HCEC 1CT (cell line): ENCODE data around the gene INTS11.
"Not testable (repeated sequence)": the region's sequence is repeated elsewhere in the genome, so short reads cannot be mapped to it uniquely, and the experiment has no call there.

Experiments
- DNase-seq: peaks from one replicate; pipeline ENCODE4 v3.0.0-alpha.2; 2017

The INTS11 gene

DNA sequence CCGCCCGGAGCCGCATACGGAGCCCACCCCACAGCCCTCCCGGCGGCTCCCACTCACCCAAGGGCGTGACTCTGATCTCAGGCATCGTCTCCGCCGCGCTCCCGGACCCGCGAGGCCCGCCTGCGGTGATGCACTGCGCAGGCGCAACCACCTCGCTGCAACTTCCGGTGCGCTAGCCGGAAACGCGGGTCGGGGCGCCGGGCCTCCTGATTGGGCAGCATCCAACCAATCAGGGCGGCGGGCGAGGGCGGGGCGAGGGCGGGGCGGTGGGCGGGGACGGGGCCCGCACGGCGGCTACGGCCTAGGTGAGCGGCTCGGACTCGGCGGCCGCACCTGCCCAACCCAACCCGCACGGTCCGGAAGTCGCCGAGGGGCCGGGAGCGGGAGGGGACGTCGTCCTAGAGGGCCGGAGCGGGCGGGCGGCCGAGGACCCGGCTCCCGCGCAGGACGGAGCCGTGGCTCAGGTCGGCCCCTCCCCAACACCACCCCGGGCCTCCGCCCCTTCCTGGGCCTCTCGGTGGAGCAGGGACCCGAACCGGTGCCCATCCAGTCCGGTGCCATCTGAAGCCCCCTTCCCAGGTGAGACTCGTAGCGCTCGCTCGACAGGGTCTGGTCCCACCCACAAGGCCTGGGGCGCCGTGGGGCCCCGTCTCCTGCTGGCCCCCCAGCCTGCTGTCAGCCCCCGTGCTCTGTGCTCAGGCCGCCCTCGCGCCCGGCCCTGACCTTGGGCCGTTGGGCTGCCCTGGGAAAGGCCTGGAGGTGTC lies at the start of gene INTS11, which contains the start of gene CPTP:
INTS11 (minus strand) TSS at position 137 of the 764 bp plus-strand sequence; CDS start at position 85, 52 bp downstream.
CPTP (plus strand) TSS at position 279 of the 764 bp plus-strand sequence. CDS start 2,109 bp downstream, outside the sequence.
- DNase-seq, result peak; percentile 89

GRCh38 chr1:1373815-1374588 lies 49.5 kb upstream of the INTS11 start:
- no peak for DNase-seq

- DNase-seq, result no peak
Observed at GRCh38 chr1:1373051-1373814, 48.8 kb upstream of the INTS11 start.

- peak; percentile 42 for DNase-seq
Observed at GRCh38 chr1:1371746-1372711, 47.6 kb upstream of the INTS11 start.

DNA sequence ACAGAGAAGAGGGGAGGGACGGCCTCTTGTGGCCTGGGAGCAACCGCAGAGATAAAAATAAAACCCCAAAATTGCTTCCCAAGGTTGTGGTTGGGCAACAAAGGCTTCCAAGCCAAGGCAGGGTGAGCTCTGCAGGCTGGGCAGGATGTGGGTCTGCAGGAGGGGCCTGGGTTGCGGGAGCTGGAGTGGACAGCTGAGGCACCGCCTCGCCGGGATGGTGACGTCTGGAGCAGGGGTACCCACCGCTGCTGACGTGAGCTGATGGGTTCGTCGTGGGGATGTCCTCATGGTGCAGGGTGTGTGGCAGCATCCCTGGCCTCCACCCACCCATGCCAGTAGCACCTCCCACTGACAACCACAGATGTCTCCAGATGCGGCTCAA lies 46.9 kb upstream of the INTS11 start:
- no peak for DNase-seq

DNA sequence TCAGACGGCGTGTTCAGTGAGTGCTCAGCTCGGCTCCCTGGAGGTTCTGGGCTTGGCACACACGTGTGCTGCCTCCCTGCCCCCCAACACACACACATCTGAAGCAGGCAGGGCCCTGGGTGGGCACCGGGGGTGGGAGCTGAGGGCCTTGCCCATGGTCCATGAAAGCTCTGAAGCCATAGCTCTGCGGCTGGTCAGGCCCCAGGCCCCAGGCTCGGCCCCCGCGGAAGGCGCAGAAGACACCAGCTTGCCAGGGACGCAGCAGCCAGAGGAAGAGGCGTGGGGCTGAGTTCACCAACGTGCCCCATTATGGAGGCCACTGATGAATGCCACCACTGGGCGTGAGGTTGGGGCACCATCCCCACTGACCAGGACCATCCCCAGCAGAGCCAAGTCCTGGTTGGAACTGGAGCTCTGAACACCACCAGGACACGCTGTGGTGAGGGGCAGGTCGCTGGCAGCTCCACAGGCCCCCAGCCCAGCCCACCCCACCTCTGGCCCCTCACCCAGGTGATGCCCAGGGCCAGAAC lies 46.4 kb upstream of the INTS11 start:
- DNase-seq, result no peak

- DNase-seq, result not testable (repeated sequence)
Observed at GRCh38 chr1:1370094-1370493, 45.6 kb upstream of the INTS11 start.

GRCh38 chr1:1367315-1367714 lies 42.9 kb upstream of the INTS11 start:
- no peak for DNase-seq

DNA sequence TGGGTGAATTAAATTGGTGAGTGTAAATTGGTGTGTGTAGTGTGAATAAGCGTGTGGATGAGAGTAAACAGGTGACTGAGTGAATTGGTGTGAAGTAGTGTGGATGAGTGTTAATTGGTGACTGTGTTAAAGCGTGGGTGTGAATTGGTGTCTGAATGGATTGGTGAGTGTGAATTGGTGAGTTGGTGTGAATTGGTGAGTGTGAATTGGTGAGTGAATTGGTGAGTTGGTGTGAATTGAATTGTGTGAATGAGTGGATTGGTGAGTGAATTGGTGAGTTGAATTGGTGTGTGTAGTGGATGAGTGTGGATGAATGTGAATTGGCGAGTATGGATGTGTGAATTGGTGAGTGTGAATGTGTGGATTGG lies 42.2 kb upstream of the INTS11 start:
- no peak for DNase-seq

- no peak for DNase-seq
Observed at GRCh38 chr1:1365875-1366698, 41.6 kb upstream of the INTS11 start.

- DNase-seq, result no peak
Observed at GRCh38 chr1:1364266-1364665, 39.8 kb upstream of the INTS11 start.

DNA sequence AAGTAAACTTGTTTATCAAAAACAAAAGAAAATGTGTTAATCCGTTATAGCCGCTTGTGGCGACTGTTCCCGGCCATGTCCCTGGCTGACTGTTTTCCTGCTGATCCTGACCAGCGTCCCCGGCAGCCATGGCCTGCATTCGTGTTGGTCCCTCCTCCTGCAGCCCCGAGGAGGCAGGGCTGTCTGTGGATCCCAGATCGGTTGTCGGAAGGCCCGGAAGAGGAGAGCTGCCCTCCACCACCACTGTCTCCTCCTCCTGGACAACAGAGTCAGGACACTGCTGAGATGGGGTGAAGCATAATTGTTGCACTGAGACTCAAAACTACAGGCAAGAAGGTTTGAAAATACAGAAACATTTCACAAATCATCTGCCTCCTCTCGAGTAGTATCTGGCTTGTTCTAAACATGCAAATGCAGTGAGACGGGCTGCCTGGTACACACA lies 37.5 kb upstream of the INTS11 start:
- DNase-seq, result peak; percentile 87

- DNase-seq, result no peak
Observed at GRCh38 chr1:1361233-1361981, 36.9 kb upstream of the INTS11 start.

DNA sequence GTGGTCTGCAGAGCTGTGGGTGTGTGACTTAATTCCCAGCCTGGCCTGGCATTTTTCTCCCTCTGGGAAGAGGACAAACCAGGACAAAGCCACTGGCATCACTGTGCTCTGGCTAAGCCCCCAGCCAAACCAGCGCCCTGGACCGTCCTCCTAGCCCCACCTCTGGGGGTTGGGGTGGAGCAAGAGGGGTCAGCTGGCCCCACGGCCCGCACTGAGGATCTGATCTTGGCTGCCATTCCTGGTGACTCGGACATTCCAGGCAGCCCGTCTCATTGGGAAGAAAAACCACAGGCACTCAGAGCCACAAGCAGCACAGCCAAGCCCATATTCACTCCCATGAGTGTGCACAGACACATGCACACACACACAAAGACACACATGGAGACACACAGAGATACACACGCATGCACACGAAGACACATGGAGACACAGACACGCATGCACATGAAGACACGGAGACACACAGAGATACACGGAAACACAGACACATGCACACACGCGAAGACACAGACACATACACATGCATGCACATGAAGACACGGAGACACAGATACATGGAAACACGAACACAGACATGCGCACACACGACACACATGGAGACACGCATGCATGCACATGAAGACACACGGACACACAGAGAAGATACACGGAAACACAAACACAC lies 36.2 kb upstream of the INTS11 start:
- peak; percentile 97 for DNase-seq

- DNase-seq, result peak; percentile 46
Observed at GRCh38 chr1:1359664-1360468, 35.4 kb upstream of the INTS11 start.

DNA sequence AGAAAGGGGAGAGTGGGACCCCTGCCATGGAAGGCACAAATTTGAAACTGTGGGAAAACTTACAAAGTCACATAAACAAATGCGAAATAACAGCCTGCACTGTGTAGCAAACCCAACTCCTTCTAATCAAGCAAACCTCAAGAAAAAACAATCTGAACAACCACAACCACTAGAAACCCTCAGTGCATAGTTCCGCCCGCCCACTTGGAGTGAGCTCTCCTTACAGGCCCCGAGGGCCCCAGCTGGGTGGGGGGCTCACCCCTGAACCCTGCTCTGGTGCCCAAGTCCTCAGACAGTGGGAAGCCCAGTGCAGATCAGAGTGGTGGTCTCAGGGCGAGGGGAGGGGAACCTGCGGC lies 34.8 kb upstream of the INTS11 start:
- DNase-seq, result peak; percentile 58

DNA sequence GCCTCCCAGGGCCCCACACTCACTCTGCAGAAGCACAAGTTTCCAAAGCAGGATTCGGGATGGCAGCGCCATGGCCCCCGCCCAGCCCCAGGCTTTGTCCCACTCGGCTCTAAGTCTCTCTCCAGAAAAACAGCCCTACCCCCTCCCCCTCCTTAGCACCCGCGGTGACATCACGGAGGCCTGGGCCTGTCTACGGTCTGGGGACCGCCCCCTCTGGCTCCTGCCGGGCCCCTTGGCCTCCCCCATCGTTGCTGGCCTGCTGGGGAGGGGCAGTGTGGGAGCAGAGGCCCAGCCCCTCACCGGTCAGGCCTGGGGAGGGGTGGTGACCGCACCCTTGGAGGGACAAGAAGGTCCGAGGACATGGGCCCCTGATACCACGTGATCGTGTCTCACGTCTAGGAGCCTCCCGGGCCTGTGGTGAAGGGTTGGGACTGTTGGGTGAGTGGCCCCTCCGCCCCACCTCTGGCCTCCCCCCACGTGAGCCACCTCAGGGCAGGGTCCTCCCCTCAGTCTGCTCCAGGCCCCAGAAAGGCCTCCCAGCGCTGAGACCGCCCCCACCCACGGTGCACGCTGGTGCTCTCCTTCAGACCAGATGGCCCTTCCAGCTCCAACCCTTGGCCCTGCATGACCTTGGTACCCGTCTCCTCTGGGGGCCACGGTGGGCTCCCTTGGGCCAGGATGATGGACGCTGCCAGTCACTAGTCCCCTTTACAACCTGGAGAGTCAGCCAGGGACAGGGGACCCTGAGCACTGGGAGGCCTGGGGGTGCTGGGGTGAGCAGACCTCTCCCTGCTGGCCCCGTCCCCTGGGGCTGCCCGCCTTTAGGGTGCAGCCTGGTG lies 34.2 kb upstream of the INTS11 start, which contains the start of gene MXRA8:
MXRA8 (minus strand) TSS at position 123 of the 839 bp plus-strand sequence; CDS start at position 72, 51 bp downstream.
- DNase-seq, result peak; percentile 81
